HG02623 (cell line): ENCODE measurements around the gene AGBL3.
"Not testable (repeated sequence)": the region's sequence is repeated elsewhere in the genome, so short reads cannot be mapped to it uniquely, and the experiment has no call there.

Experiments used
- ATAC-seq: cut with Tn5 transposase; IDR thresholded peaks from one replicate; pipeline ENCODE4 v1.9.1; 2021; ENCODE audit warnings: moderate library complexity; ENCODE audit not compliant: unreplicated experiment

Gene AGBL3

GRCh38 chr7:135074096-135074495, 87.8 kb downstream of the AGBL3 start:
- no peak for ATAC-seq

GRCh38 chr7:135074531-135074930, 88.2 kb downstream of the AGBL3 start:
- ATAC-seq: no peak

GRCh38 chr7:135075716-135076115, 89.4 kb downstream of the AGBL3 start:
- no peak for ATAC-seq

- no peak for ATAC-seq
These were observed 90.6 kb downstream of the AGBL3 start for GRCh38 chr7:135076882-135077281.

GRCh38 chr7:135077642-135078041, 91.3 kb downstream of the AGBL3 start:
- ATAC-seq: no peak

- no peak for ATAC-seq
These were observed 91.7 kb downstream of the AGBL3 start for GRCh38 chr7:135078051-135078450.

GRCh38 chr7:135079068-135079467, 92.8 kb downstream of the AGBL3 start:
- ATAC-seq: no peak

- ATAC-seq: no peak
These were observed 96.7 kb downstream of the AGBL3 start for GRCh38 chr7:135083005-135083404.

- ATAC-seq: no peak
These were observed 102.3 kb downstream of the AGBL3 start for GRCh38 chr7:135088566-135088965.

GRCh38 chr7:135091717-135092116, 105.4 kb downstream of the AGBL3 start:
- no peak for ATAC-seq

- ATAC-seq: no peak
These were observed 108.3 kb downstream of the AGBL3 start for GRCh38 chr7:135094472-135095237.

GRCh38 chr7:135095450-135095849, 109.1 kb downstream of the AGBL3 start:
- ATAC-seq: no peak

- no peak for ATAC-seq
These were observed 112.1 kb downstream of the AGBL3 start for GRCh38 chr7:135098391-135098790.

GRCh38 chr7:135100856-135101255, 114.5 kb downstream of the AGBL3 start:
- no peak for ATAC-seq

GRCh38 chr7:135102372-135102771, 116.1 kb downstream of the AGBL3 start:
- ATAC-seq: peak; percentile 88

- ATAC-seq: no peak
These were observed 123.3 kb downstream of the AGBL3 start for GRCh38 chr7:135109562-135109961.

GRCh38 chr7:135109976-135110375, 123.7 kb downstream of the AGBL3 start:
- no peak for ATAC-seq

- ATAC-seq: no peak
These were observed 125.1 kb downstream of the AGBL3 start for GRCh38 chr7:135111379-135111778.

GRCh38 chr7:135114622-135115021, 128.3 kb downstream of the AGBL3 start:
- ATAC-seq: no peak

- ATAC-seq: no peak
These were observed 130.8 kb downstream of the AGBL3 start for GRCh38 chr7:135117096-135117495.

- ATAC-seq: no peak
These were observed 135.6 kb downstream of the AGBL3 start for GRCh38 chr7:135121868-135122267.

GRCh38 chr7:135124631-135125030, 138.3 kb downstream of the AGBL3 start:
- not testable (repeated sequence) for ATAC-seq

- no peak for ATAC-seq
These were observed 142.6 kb downstream of the AGBL3 start for GRCh38 chr7:135128931-135129330.
